IMR-90 (cell line): ENCODE results near the gene C6orf47. TPM values are rescaled to one million over a fixed set of nuclear protein-coding genes. Genes with fewer than 3 reads are reported as not detected.

Experiments
- ATAC-seq: fragments of 200-7000 bp; cut with Tn5 transposase; 2 replicates; pipeline ENCODE4 v1.9.1; 2020; ENCODE audit warnings: low read depth, mild to moderate bottlenecking, moderate library complexity
- BruUV-seq: library from RNA; stranded (reverse); fragments of 400-500 nt; replicated peaks from 2 replicates; lab custom pipeline; 2021; lab: Mats Ljungman, UMichigan
- CTCF ChIA-PET: fragments of 300-600 bp; formaldehyde crosslinking; extraction: SDS; loops from one replicate; lab custom pipeline; 2021; ENCODE audit warnings: antibody characterized with exemption; lab: Yijun Ruan, JAX
- POLR2A ChIA-PET: fragments of 300-600 bp; sonication (Branson Sonifier 250); formaldehyde crosslinking; loops from one replicate; lab custom pipeline; 2022; ENCODE audit warnings: antibody characterized with exemption; ENCODE audit not compliant: unreplicated experiment; lab: Charles Lee
- DNase-seq: peaks from one replicate; pipeline ENCODE4 v3.0.0; 2013
- H2AFZ ChIP-seq: replicated peaks from 2 replicates; pipeline ENCODE3; 2013; ENCODE audit warnings: low read length, mild to moderate bottlenecking; ENCODE audit not compliant: poor library complexity
- H2AK5ac ChIP-seq: 2 replicates; pipeline ENCODE4 v1.6.1; 2013; ENCODE audit warnings: low read depth, low read length, inconsistent platforms
- H2AK9ac ChIP-seq: replicated peaks from 2 replicates; pipeline ENCODE3; 2013; ENCODE audit warnings: mild to moderate bottlenecking, low read depth, low read length, moderate library complexity; ENCODE audit not compliant: poor library complexity
- H2BK120ac ChIP-seq: 2 replicates; pipeline ENCODE4 v1.6.1; 2013; ENCODE audit warnings: low read depth, low read length, inconsistent platforms
- H2BK15ac ChIP-seq: 3 replicates; pipeline ENCODE4 v1.6.1; 2013; ENCODE audit warnings: low read depth, low read length, inconsistent platforms
- H2BK20ac ChIP-seq: 2 replicates; pipeline ENCODE4 v1.6.1; 2013; ENCODE audit warnings: low read depth, mild to moderate bottlenecking, inconsistent platforms, low read length, moderate library complexity
- H2BK5ac ChIP-seq: 2 replicates; pipeline ENCODE4 v1.6.1; 2013; ENCODE audit warnings: mild to moderate bottlenecking, low read depth, low read length, inconsistent platforms; ENCODE audit not compliant: poor library complexity, severe bottlenecking
- H3K14ac ChIP-seq: replicated peaks from 2 replicates; pipeline ENCODE4 v1.6.1; 2013; ENCODE audit warnings: low read depth, low read length, inconsistent platforms
- H3K18ac ChIP-seq: 2 replicates; pipeline ENCODE4 v1.6.1; 2013; ENCODE audit warnings: low read depth, low read length, control low read depth
- H3K23ac ChIP-seq: 2 replicates; pipeline ENCODE4 v1.6.1; 2013; ENCODE audit warnings: low read depth, low read length, inconsistent platforms
- H3K27ac ChIP-seq: 2 replicates; pipeline ENCODE4 v1.5.1; 2013; ENCODE audit warnings: mild to moderate bottlenecking, control low read depth, low read length; ENCODE audit not compliant: insufficient read depth
- H3K27me3 ChIP-seq: 2 replicates; pipeline ENCODE4 v1.6.1; 2013; ENCODE audit warnings: low read length; ENCODE audit not compliant: control insufficient read depth, insufficient read depth
- H3K36me3 ChIP-seq: 2 replicates; pipeline ENCODE4 v1.6.1; 2013; ENCODE audit warnings: low read length, mixed read lengths; ENCODE audit not compliant: control insufficient read depth, insufficient read depth
- H3K4ac ChIP-seq: 2 replicates; pipeline ENCODE4 v1.6.1; 2013; ENCODE audit warnings: low read depth, low read length, inconsistent platforms
- H3K4me1 ChIP-seq: 2 replicates; pipeline ENCODE4 v1.6.1; 2013; ENCODE audit warnings: low read length, mixed read lengths; ENCODE audit not compliant: control insufficient read depth, insufficient read depth
- H3K4me2 ChIP-seq: 2 replicates; pipeline ENCODE4 v1.6.1; 2013; ENCODE audit warnings: low read depth, mild to moderate bottlenecking, control low read depth, low read length, moderate library complexity
- H3K4me3 ChIP-seq: 2 replicates; pipeline ENCODE4 v1.5.1; 2013; ENCODE audit warnings: low read depth, mild to moderate bottlenecking, control low read depth, low read length, moderate library complexity; ENCODE audit not compliant: insufficient read depth
- H3K56ac ChIP-seq: 2 replicates; pipeline ENCODE4 v1.6.1; 2013; ENCODE audit warnings: low read length, inconsistent platforms; ENCODE audit not compliant: insufficient read depth; ENCODE audit errors: extremely low read depth
- H3K79me1 ChIP-seq, 2 experiments: 2 replicates each; pipeline ENCODE4 v1.6.1; 2013; ENCODE audit warnings: low read length in 2 of 2, inconsistent platforms in 1 of 2, low read depth in 1 of 2
- H3K9ac ChIP-seq: 2 replicates; pipeline ENCODE4 v1.6.1; 2013; ENCODE audit warnings: low read depth, low read length, control low read depth
- H3K9me1 ChIP-seq: 2 replicates; pipeline ENCODE4 v1.6.1; 2013; ENCODE audit warnings: low read length, inconsistent platforms; ENCODE audit not compliant: insufficient read depth
- H3K9me3 ChIP-seq: 2 replicates; pipeline ENCODE4 v1.6.1; 2013; ENCODE audit warnings: low read length; ENCODE audit not compliant: control insufficient read depth, insufficient read depth
- H4K20me1 ChIP-seq: 2 replicates; pipeline ENCODE4 v1.6.1; 2013; ENCODE audit warnings: low read length, inconsistent platforms; ENCODE audit not compliant: insufficient read depth
- H4K5ac ChIP-seq: 2 replicates; pipeline ENCODE4 v1.6.1; 2013; ENCODE audit warnings: mild to moderate bottlenecking, low read depth, low read length, control low read depth
- H4K8ac ChIP-seq, 2 experiments: 2 replicates each; pipeline ENCODE4 v1.6.1; 2013; ENCODE audit warnings: low read depth in 2 of 2, low read length in 2 of 2, control low read depth in 1 of 2, inconsistent platforms in 1 of 2
- H4K91ac ChIP-seq: 2 replicates; pipeline ENCODE4 v1.6.1; 2013; ENCODE audit warnings: low read depth, low read length, inconsistent platforms; ENCODE audit not compliant: insufficient read depth
- MAFK ChIP-seq: IDR thresholded peaks from 2 replicates; pipeline ENCODE4 v1.6.1; 2012; ENCODE audit warnings: low read depth, low read length, improper control_type of control experiment
- MXI1 ChIP-seq: IDR thresholded peaks from 2 replicates; pipeline ENCODE4 v1.6.1; 2012; ENCODE audit warnings: low read depth, mild to moderate bottlenecking, low read length, moderate library complexity, borderline replicate concordance
- WGBS, 2 experiments: methylation state at CpG; one replicate each; pipeline versions ENCODE4 v1.1.5 to v1.1.7; 2013; ENCODE audit warnings: missing lambda C conversion rate in 2 of 2; ENCODE audit not compliant: insufficient read length in 1 of 2; ENCODE audit errors: extremely low coverage in 2 of 2; 5-methylcytosine and 5-hydroxymethylcytosine counted together
- dilution Hi-C: fragments of 300-500 bp; cut with HindIII; formaldehyde crosslinking; loops from one replicate; pipeline ENCODE4 v1.14.3; 2018; ENCODE audit warnings: low sequenced_read_pairs; ENCODE audit not compliant: unreplicated experiment
- in situ Hi-C: fragments of 300-500 bp; cut with MboI; formaldehyde crosslinking; loops from 3 replicates; pipeline ENCODE4 v1.14.3; 2019; ENCODE audit warnings: low sequenced_read_pairs, inconsistent platforms, mixed read lengths
- intact Hi-C: fragments of 100-400 bp; cut with micrococcal nuclease; formaldehyde crosslinking; loops from 2 replicates; pipeline ENCODE4 v1.10.0; 2022
- polyA plus RNA-seq, 3 experiments: library from polyadenylated mRNA; depleted of rRNA; stranded (reverse); fragments of >200 nt; gene quantifications; 2 replicates each; pipeline ENCODE4 v1.2.3, GENCODE V29; 2012; ENCODE audit warnings: low replicate concordance in 1 of 3
- total RNA-seq: library from RNA; depleted of rRNA; stranded (reverse); fragments of >200 nt; gene quantifications from 2 replicates; pipeline ENCODE4 v1.2.3, GENCODE V29; 2012
- TF ChIP-seq, protein P1 (sequence below): conservative IDR thresholded peaks from 2 replicates; pipeline ENCODE4 v1.5.1; 2012; ENCODE audit warnings: mild to moderate bottlenecking, low read depth, low read length, improper control_type of control experiment

Gene C6orf47
- total and polyA plus RNA-seq, 2 of the 4 experiments (the other 2 are of a cell fraction), result 8.9 to 14.2 TPM

DNA sequence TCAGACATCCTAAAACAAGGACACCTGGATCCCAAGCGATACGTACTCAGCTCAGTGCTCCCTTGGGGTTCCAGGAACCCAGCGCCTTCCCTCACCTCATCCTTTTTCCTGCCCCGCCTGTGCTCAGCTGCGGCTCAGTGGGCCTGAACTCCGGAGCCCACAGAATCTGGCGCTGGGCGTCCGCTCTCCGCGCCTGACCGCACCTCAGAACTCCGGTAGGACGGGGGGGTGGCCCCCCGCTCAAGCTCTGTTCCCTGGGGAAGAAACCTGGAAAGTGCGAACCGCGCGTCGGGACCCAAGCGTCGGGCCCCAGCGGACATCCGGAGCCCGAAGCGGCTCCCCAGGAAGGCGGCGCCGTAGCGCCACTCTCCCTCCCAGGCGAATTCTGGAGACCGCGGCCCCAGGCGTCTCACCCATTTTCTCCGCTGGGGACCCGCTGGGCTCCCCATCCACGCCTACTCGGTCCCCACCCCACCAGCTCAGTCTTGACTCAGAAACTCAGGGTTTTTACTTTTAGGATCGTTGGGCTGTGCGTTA, 20.6 kb upstream of the C6orf47 start:
- DNase-seq (peak; percentile 22), ATAC-seq (peak; percentile 46)
- WGBS, 2 experiments, result 5% methylated on average over 23 of the region's 40 CpGs; no CpG with 5 or more reads in 1 of the 2 experiments
- H2AK9ac ChIP-seq, result peak overlapping the region; percentile 84
- H3K18ac ChIP-seq, result peak overlapping the region; percentile 40; the same call in 1 of the 2 replicates
- peak overlapping the region; percentile 42 for H3K27ac ChIP-seq
- no peaks in the 10 kb centered on the region for H4K20me1 ChIP-seq
- peak overlapping the region; percentile 93 for H2AFZ ChIP-seq
- H2BK15ac ChIP-seq, result peak overlapping the region; percentile 38; the same call in 1 of the 3 replicates
- peak overlapping the region; percentile 6 for H2BK5ac ChIP-seq
- H3K4me1 ChIP-seq, result peaks cover 12% of the 10 kb centered on the region
- H3K4me2 ChIP-seq, result peak overlapping the region; percentile 79
- in situ Hi-C loops, result loop anchor here (10.0 kb wide), 2 partner anchors 154 to 264 kb away; partner anchors contain the start of gene CFB
- H3K9me3 ChIP-seq, result no peaks in the 10 kb centered on the region
- BruUV-seq, result no TSS peak
- dilution Hi-C loops, result no loop called here
- peak overlapping the region; percentile 33; the same call in 1 of the 2 replicates for H2BK120ac ChIP-seq
- H2AK5ac ChIP-seq, result 0 out of 2 replicates have a peak overlapping the region, but pooled peaks have one; percentile 32
- ChIA-PET POLR2A (interaction anchor here (0.6 kb wide), 2 partner anchors 270 to 495 kb away, joined by 3 to 5 read pairs; partner anchors contain the start of gene AGPAT1), CTCF (interaction anchor here (0.6 to 0.8 kb wide), 4 partner anchors 15 to 627 kb away, joined by 3 read pairs; partner anchors contain the start of gene DDAH2)
- 0 out of 2 replicates have a peak, but pooled peaks cover 5% of the 10 kb centered on the region for H3K9me1 ChIP-seq
- H3K14ac ChIP-seq, result peak overlapping the region; percentile 26
- H4K5ac ChIP-seq, result peak overlapping the region; percentile 82
- H3K4me3 ChIP-seq, result peak overlapping the region; percentile 27
- intact Hi-C loops, result loop anchor here (2.0 kb wide), 1 partner anchor 48 kb away; the partner anchor contains the start of gene DDAH2
- H3K27me3 ChIP-seq, result no peaks in the 10 kb centered on the region
- peak overlapping the region; percentile 62 for H3K4ac ChIP-seq
- H3K79me1 ChIP-seq, result no peaks in the 10 kb centered on the region
- peak overlapping the region; percentile 68 to 78 for H4K8ac ChIP-seq
- peaks cover 1% of the 10 kb centered on the region for H3K36me3 ChIP-seq
- H4K91ac ChIP-seq, result peak overlapping the region; percentile 69
- peak overlapping the region; percentile 53 for H3K9ac ChIP-seq
- H3K23ac ChIP-seq, result peak overlapping the region; percentile 47; the same call in 1 of the 2 replicates
- no peak overlapping the region for H2BK20ac ChIP-seq
- TF ChIP-seq, protein P1, sequence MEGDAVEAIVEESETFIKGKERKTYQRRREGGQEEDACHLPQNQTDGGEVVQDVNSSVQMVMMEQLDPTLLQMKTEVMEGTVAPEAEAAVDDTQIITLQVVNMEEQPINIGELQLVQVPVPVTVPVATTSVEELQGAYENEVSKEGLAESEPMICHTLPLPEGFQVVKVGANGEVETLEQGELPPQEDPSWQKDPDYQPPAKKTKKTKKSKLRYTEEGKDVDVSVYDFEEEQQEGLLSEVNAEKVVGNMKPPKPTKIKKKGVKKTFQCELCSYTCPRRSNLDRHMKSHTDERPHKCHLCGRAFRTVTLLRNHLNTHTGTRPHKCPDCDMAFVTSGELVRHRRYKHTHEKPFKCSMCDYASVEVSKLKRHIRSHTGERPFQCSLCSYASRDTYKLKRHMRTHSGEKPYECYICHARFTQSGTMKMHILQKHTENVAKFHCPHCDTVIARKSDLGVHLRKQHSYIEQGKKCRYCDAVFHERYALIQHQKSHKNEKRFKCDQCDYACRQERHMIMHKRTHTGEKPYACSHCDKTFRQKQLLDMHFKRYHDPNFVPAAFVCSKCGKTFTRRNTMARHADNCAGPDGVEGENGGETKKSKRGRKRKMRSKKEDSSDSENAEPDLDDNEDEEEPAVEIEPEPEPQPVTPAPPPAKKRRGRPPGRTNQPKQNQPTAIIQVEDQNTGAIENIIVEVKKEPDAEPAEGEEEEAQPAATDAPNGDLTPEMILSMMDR, result peak; percentile 17; the same call in 1 of the 2 replicates
- no peak for TF ChIP-seq MAFK
- no peak for TF ChIP-seq MXI1
- H3K56ac ChIP-seq, result no peak overlapping the region
